K562 (cell line): ENCODE data around the gene ZBTB8A. TPM values are rescaled to one million over a fixed set of nuclear protein-coding genes. Genes with fewer than 3 reads are reported as not detected.

Experiments used
- KDM2B ChIP-seq: fragments of 250-450 bp; sonication (Bioruptor Pico); IDR thresholded peaks from 2 replicates; pipeline ENCODE4 v1.8.0; 2021; ENCODE audit warnings: mild to moderate bottlenecking, moderate library complexity
- TAF1 ChIP-seq: IDR thresholded peaks from 2 replicates; pipeline ENCODE4 v1.6.1; 2011; ENCODE audit warnings: mild to moderate bottlenecking, low read length, moderate library complexity; ENCODE audit not compliant: insufficient read depth, control insufficient read depth, severe bottlenecking; ENCODE audit errors: extremely low read depth
- polyA plus RNA-seq, 8 experiments: library from polyadenylated mRNA; depleted of rRNA in 4 of 8; stranded (reverse) in 5 of 8; unstranded in 3 of 8; fragments of >200 nt; fragmentation: Nextera tagmentation in 2 of 8; fragmentation: Illumina TruSeq in 1 of 8; extraction: Ambion mirVana in 2 of 8; extraction: Trizol in 1 of 8; gene quantifications; 2 replicates each; pipeline versions ENCODE4 v1.2.1 to v1.2.3, GENCODE V29; 2011 to 2014; ENCODE audit warnings: inconsistent platforms in 1 of 8, missing spikeins in 1 of 8
- total RNA-seq, 7 experiments: library from RNA; depleted of rRNA in 6 of 7; stranded (reverse); fragments of >200 nt in 6 of 7; fragmentation: Illumina TruSeq in 2 of 7; extraction: Trizol in 2 of 7; gene quantifications; 2 replicates each; pipeline versions ENCODE4 v1.2.1 to v1.2.3, GENCODE V29; 2011 to 2021; ENCODE audit warnings: low replicate concordance in 1 of 7
- TF ChIP-seq, protein P1 (sequence below): fragments of 450-650 bp; IDR thresholded peaks from 2 replicates; pipeline ENCODE4 v1.6.1; 2016; ENCODE audit warnings: mild to moderate bottlenecking, moderate library complexity
- TF ChIP-seq, protein P2 (sequence below), 2 experiments: fragments of 450-650 bp in 1 of 2; sonication (generic) in 1 of 2; formaldehyde crosslinking in 1 of 2; IDR thresholded peaks; 2 replicates each; pipeline versions ENCODE4 v1.7.1 to v1.9.0; 2016 to 2022; ENCODE audit warnings: inconsistent platforms in 1 of 2, mild to moderate bottlenecking in 1 of 2, missing genetic modification reagents in 1 of 2

The ZBTB8A gene
- total and polyA plus RNA-seq, 9 of the 15 experiments (the other 6 are each of a cell fraction or from before 2014, with no cell fraction given): 0.01 to 0.64 (median 0.09) TPM

DNA sequence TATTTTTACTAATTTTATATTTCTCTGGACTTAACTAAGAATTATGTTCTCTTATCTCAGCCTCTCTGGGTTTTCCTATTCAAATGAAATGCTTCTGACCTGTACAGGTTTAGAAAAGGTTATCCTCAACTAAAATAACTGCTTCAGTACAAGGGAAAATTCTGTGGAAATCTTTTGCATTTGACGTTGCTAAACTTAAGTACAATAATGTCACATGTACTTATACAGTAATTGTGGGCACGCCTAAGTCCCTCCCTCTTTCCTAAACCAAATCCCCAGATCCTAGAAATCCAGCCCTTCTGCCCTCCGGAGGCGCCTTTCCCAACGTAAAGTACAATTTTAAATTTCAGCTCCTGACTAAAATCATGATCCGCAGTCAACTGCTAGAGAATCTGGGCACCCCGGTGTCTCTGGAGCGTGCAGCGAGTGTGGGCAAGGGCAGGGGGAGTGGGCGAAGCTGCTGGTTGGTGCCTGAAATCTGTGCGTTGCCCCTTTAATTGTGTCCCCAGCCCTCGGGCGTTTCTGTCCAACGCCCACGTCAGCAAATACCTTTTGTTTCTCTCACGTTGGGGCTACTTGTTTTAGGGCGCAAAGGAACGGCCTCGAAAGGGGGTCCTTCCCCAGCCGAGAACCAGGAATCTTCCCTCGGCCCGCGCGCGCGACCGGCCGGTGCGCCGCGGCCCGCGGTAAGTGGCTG lies at the start of gene ZBTB8A (continued):
- TF ChIP-seq TAF1: no peak
- TF ChIP-seq, protein P1, sequence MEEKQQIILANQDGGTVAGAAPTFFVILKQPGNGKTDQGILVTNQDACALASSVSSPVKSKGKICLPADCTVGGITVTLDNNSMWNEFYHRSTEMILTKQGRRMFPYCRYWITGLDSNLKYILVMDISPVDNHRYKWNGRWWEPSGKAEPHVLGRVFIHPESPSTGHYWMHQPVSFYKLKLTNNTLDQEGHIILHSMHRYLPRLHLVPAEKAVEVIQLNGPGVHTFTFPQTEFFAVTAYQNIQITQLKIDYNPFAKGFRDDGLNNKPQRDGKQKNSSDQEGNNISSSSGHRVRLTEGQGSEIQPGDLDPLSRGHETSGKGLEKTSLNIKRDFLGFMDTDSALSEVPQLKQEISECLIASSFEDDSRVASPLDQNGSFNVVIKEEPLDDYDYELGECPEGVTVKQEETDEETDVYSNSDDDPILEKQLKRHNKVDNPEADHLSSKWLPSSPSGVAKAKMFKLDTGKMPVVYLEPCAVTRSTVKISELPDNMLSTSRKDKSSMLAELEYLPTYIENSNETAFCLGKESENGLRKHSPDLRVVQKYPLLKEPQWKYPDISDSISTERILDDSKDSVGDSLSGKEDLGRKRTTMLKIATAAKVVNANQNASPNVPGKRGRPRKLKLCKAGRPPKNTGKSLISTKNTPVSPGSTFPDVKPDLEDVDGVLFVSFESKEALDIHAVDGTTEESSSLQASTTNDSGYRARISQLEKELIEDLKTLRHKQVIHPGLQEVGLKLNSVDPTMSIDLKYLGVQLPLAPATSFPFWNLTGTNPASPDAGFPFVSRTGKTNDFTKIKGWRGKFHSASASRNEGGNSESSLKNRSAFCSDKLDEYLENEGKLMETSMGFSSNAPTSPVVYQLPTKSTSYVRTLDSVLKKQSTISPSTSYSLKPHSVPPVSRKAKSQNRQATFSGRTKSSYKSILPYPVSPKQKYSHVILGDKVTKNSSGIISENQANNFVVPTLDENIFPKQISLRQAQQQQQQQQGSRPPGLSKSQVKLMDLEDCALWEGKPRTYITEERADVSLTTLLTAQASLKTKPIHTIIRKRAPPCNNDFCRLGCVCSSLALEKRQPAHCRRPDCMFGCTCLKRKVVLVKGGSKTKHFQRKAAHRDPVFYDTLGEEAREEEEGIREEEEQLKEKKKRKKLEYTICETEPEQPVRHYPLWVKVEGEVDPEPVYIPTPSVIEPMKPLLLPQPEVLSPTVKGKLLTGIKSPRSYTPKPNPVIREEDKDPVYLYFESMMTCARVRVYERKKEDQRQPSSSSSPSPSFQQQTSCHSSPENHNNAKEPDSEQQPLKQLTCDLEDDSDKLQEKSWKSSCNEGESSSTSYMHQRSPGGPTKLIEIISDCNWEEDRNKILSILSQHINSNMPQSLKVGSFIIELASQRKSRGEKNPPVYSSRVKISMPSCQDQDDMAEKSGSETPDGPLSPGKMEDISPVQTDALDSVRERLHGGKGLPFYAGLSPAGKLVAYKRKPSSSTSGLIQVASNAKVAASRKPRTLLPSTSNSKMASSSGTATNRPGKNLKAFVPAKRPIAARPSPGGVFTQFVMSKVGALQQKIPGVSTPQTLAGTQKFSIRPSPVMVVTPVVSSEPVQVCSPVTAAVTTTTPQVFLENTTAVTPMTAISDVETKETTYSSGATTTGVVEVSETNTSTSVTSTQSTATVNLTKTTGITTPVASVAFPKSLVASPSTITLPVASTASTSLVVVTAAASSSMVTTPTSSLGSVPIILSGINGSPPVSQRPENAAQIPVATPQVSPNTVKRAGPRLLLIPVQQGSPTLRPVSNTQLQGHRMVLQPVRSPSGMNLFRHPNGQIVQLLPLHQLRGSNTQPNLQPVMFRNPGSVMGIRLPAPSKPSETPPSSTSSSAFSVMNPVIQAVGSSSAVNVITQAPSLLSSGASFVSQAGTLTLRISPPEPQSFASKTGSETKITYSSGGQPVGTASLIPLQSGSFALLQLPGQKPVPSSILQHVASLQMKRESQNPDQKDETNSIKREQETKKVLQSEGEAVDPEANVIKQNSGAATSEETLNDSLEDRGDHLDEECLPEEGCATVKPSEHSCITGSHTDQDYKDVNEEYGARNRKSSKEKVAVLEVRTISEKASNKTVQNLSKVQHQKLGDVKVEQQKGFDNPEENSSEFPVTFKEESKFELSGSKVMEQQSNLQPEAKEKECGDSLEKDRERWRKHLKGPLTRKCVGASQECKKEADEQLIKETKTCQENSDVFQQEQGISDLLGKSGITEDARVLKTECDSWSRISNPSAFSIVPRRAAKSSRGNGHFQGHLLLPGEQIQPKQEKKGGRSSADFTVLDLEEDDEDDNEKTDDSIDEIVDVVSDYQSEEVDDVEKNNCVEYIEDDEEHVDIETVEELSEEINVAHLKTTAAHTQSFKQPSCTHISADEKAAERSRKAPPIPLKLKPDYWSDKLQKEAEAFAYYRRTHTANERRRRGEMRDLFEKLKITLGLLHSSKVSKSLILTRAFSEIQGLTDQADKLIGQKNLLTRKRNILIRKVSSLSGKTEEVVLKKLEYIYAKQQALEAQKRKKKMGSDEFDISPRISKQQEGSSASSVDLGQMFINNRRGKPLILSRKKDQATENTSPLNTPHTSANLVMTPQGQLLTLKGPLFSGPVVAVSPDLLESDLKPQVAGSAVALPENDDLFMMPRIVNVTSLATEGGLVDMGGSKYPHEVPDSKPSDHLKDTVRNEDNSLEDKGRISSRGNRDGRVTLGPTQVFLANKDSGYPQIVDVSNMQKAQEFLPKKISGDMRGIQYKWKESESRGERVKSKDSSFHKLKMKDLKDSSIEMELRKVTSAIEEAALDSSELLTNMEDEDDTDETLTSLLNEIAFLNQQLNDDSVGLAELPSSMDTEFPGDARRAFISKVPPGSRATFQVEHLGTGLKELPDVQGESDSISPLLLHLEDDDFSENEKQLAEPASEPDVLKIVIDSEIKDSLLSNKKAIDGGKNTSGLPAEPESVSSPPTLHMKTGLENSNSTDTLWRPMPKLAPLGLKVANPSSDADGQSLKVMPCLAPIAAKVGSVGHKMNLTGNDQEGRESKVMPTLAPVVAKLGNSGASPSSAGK: 0 out of 2 replicates have a peak, but pooled peaks have one; percentile 17
- TF ChIP-seq KDM2B (CRISPR knock-in tag): no peak
- TF ChIP-seq, protein P2, sequence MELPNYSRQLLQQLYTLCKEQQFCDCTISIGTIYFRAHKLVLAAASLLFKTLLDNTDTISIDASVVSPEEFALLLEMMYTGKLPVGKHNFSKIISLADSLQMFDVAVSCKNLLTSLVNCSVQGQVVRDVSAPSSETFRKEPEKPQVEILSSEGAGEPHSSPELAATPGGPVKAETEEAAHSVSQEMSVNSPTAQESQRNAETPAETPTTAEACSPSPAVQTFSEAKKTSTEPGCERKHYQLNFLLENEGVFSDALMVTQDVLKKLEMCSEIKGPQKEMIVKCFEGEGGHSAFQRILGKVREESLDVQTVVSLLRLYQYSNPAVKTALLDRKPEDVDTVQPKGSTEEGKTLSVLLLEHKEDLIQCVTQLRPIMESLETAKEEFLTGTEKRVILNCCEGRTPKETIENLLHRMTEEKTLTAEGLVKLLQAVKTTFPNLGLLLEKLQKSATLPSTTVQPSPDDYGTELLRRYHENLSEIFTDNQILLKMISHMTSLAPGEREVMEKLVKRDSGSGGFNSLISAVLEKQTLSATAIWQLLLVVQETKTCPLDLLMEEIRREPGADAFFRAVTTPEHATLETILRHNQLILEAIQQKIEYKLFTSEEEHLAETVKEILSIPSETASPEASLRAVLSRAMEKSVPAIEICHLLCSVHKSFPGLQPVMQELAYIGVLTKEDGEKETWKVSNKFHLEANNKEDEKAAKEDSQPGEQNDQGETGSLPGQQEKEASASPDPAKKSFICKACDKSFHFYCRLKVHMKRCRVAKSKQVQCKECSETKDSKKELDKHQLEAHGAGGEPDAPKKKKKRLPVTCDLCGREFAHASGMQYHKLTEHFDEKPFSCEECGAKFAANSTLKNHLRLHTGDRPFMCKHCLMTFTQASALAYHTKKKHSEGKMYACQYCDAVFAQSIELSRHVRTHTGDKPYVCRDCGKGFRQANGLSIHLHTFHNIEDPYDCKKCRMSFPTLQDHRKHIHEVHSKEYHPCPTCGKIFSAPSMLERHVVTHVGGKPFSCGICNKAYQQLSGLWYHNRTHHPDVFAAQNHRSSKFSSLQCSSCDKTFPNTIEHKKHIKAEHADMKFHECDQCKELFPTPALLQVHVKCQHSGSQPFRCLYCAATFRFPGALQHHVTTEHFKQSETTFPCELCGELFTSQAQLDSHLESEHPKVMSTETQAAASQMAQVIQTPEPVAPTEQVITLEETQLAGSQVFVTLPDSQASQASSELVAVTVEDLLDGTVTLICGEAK (IDR thresholded peaks at IDR 0.05): no peak
- TF ChIP-seq, protein P2 (CRISPR knock-in tag; IDR thresholded peaks at IDR 0.05): no peak
